ENCODE measurements around the gene CEBPZOS. TPM values are rescaled to one million over a fixed set of nuclear protein-coding genes. Genes with fewer than 3 reads are reported as not detected.

CEBPZOS gene
- total and polyA plus RNA-seq, 2 of the 8 experiments (the other 6 are each of a cell fraction or from before 2014, with no cell fraction given): 27.3 to 43.5 TPM

GRCh38 chr2:37203708-37204107 lies 7.4 kb downstream of the CEBPZOS start:
- ChIA-PET CTCF (ENCODE audit: partially characterized antibody) (interaction anchor here (1.5 to 1.8 kb wide), 2 partner anchors 13 to 24 kb away, joined by 3 to 5 read pairs; no protein-coding TSS in a partner anchor), POLR2A (ENCODE audit: partially characterized antibody) (interaction anchor here (1.5 to 2.0 kb wide), 4 partner anchors 9 to 20 kb away, joined by 4 to 26 read pairs (median 6); no protein-coding TSS in a partner anchor)
- Histone ChIP-seq H3K27me3 (replicated peaks in 1 of 4; ENCODE audit: control insufficient read depth in 3 of 4, extremely low read depth in 1 of 4, insufficient read depth in 3 of 4, low read length in 3 of 4) (no peaks in the 10 kb centered on the region), H2BK20ac (ENCODE audit: low read length) (no peak overlapping the region), H3K27ac (ENCODE audit: low read depth, low read length) (no peak overlapping the region), H4K8ac (ENCODE audit: extremely low read depth, insufficient read depth, low read length) (no peak overlapping the region), H4K5ac (ENCODE audit: insufficient read length, low read depth, low read length) (peak overlapping the region; percentile 70), H3K18ac (ENCODE audit: extremely low read depth, low read length) (no peak overlapping the region), H3K79me2 (ENCODE audit: control insufficient read depth in 1 of 2, insufficient read depth in 2 of 2, low read length in 2 of 2) (peaks cover 0 to 43% of the 10 kb centered on the region in 2 experiments; a peak in 2 of 4 replicates), H2BK5ac (ENCODE audit: low read depth, low read length) (no peak overlapping the region), H3K4me1 (replicated peaks in 1 of 4; ENCODE audit: control insufficient read depth in 3 of 4, insufficient read depth in 4 of 4, low read length in 3 of 4) (peaks cover 0 to 13% (median 3%) of the 10 kb centered on the region in 4 experiments; a peak in 4 of 7 replicates), H3K56ac (replicated peaks; ENCODE audit: insufficient read length, low read depth, low read length) (no peak overlapping the region), H3K9ac (replicated peaks in 1 of 4; ENCODE audit: extremely low read depth in 1 of 4, low read depth in 3 of 4, low read length in 3 of 4) (no peak overlapping the region), H2AFZ (ENCODE audit: low read length) (no peak overlapping the region), H2AK5ac (ENCODE audit: low read depth, low read length) (no peak overlapping the region), H3K9me3 (ENCODE audit: insufficient read depth in 2 of 2, low read depth in 1 of 2, low read length in 1 of 2) (peaks cover 9 to 11% of the 10 kb centered on the region in 2 experiments), H4K20me1 (replicated peaks in 1 of 2; ENCODE audit: control insufficient read depth in 1 of 2, insufficient read depth in 2 of 2, low read length in 2 of 2) (peaks cover 0 to 2% of the 10 kb centered on the region in 2 experiments), H3K23me2 (ENCODE audit: low read depth, low read length) (no peaks in the 10 kb centered on the region), H2BK120ac (replicated peaks; ENCODE audit: low read depth, low read length) (no peak overlapping the region), H3K36me3 (ENCODE audit: control insufficient read depth in 2 of 4, insufficient read depth in 4 of 4, low read length in 3 of 4) (peaks cover 4 to 74% (median 41%) of the 10 kb centered on the region in 4 experiments; a peak in 6 of 8 replicates), H3K4ac (replicated peaks; ENCODE audit: insufficient read length, low read depth, low read length) (no peak overlapping the region), H4K91ac (replicated peaks; ENCODE audit: insufficient read length, low read length) (no peak overlapping the region), H3K23ac (ENCODE audit: insufficient read length) (no peak overlapping the region), H3K4me3 (ENCODE audit: extremely low read depth in 1 of 4, insufficient read depth in 2 of 4, low read depth in 3 of 4, low read length in 4 of 4) (no peak overlapping the region), H2BK15ac (ENCODE audit: low read length) (no peak overlapping the region), H3K14ac (ENCODE audit: insufficient read length) (no peak overlapping the region), H2BK12ac (ENCODE audit: low read depth, low read length) (no peak overlapping the region), H3K79me1 (ENCODE audit: low read depth, low read length) (no peaks in the 10 kb centered on the region), H3K4me2 (ENCODE audit: insufficient read depth in 1 of 2, low read depth in 2 of 2, low read length in 2 of 2) (no peak overlapping the region)
- no peak for FAIRE-seq
- WGBS, 2 experiments (ENCODE audit: extremely low coverage in 1 of 2, insufficient coverage in 1 of 2, insufficient read length in 1 of 2, insufficient replicate concordance in 2 of 2, low coverage in 1 of 2, low lambda C conversion rate in 2 of 2, missing lambda C conversion rate in 1 of 2): 94% methylated on average over 2 of the region's 2 CpGs; no CpG with 5 or more reads in 1 of the 2 experiments
- peak; percentile 90 for TF ChIP-seq KDM1A (IDR thresholded peaks at IDR 0.05; ENCODE audit: borderline replicate concordance, low read length)
- TF ChIP-seq TAF7 (optimal IDR thresholded peaks at IDR 0.05; ENCODE audit: borderline replicate concordance, low read depth, low read length): no peak
- DNase-seq (ENCODE audit: low read depth in 1 of 2, low spot score in 2 of 2): no peak

All from H1 (cell line).